ENCODE results near the gene TSPYL2. TPM values are rescaled to one million over a fixed set of nuclear protein-coding genes. Genes with fewer than 3 reads are reported as not detected.

TSPYL2 gene
- total and polyA plus RNA-seq, 2 of the 4 experiments (the other 2 are of a cell fraction) = 19.2 to 49.7 TPM

DNA sequence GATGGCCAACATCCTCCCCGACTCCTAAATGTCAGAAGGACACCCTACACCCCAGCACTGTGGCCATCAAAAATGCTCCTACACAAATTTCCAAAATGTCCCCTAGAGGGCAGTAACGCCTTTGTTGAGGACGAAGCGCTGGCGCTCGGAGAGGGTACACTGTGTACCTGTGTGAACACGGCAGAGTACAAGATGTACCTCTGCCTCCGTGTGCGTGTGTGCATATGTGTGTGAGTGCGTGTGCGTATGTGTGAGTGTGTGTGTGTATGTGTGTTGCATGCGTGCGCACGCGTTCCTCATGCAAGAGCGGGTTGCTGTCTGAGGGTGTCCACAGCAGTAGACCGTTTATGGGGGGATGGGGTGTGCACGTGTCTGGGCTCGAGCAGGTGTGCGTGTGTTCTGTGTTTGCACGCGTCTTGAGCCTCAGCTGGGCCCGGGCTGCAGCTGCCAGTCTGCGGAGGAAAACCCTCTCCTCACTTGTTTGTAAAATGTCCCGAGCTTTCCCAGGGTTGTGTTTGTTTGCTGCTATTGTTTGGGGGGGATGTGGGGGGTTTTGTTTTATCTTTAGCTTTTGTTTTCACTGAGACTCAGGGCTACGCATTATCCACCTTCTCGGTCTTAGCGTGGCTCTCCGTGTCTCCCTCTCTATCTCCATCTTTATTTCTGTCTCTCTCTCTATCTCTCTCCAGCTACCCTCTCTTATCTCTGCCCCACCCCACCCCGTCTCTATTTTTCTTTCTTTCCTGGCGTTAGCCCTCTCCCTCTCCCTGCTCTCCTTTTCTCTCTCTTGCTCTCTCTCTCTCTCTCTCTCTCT is 10.4 kb upstream of the TSPYL2 start:
- Histone ChIP-seq H4K91ac (ENCODE audit: insufficient read depth, low read depth, low read length) (no peak overlapping the region), H3K4me2 (ENCODE audit: low read depth, low read length) (peak overlapping the region; percentile 78), H3K56ac (ENCODE audit: extremely low read depth, insufficient read depth, low read length) (no peak overlapping the region), H3K36me3 (ENCODE audit: control insufficient read depth, insufficient read depth, low read length) (peaks cover 8% of the 10 kb centered on the region), H4K8ac (ENCODE audit: low read depth in 2 of 2, low read length in 2 of 2) (no peak overlapping the region), H2AFZ (replicated peaks; ENCODE audit: low read length, poor library complexity) (peak overlapping the region; percentile 92), H2AK9ac (replicated peaks; ENCODE audit: low read depth, low read length, poor library complexity) (peak overlapping the region; percentile 22), H3K79me1 (ENCODE audit: low read depth in 1 of 2, low read length in 2 of 2) (peaks cover 0 to 26% of the 10 kb centered on the region in 2 experiments; a peak in 2 of 4 replicates), H2AK5ac (ENCODE audit: low read depth, low read length) (peak overlapping the region; percentile 77), H3K9ac (ENCODE audit: low read depth, low read length) (no peak overlapping the region), H4K20me1 (ENCODE audit: insufficient read depth, low read length) (peaks cover 17% of the 10 kb centered on the region), H3K4ac (ENCODE audit: low read depth, low read length) (no peak overlapping the region), H3K4me3 (ENCODE audit: insufficient read depth, low read depth, low read length) (no peak overlapping the region), H3K4me1 (ENCODE audit: control insufficient read depth, insufficient read depth, low read length) (peaks cover 2% of the 10 kb centered on the region; the same call in 1 of the 2 replicates), H2BK120ac (ENCODE audit: low read depth, low read length) (no peak overlapping the region), H4K5ac (ENCODE audit: low read depth, low read length) (no peak overlapping the region), H3K9me3 (ENCODE audit: control insufficient read depth, insufficient read depth, low read length) (no peaks in the 10 kb centered on the region), H3K27ac (ENCODE audit: insufficient read depth, low read length) (no peak overlapping the region), H2BK20ac (ENCODE audit: low read depth, low read length) (no peak overlapping the region), H3K14ac (replicated peaks; ENCODE audit: low read depth, low read length) (no peak overlapping the region), H3K9me1 (ENCODE audit: insufficient read depth, low read length) (no peaks in the 10 kb centered on the region; the same call in 1 of the 2 replicates), H2BK15ac (ENCODE audit: low read depth, low read length) (no peak overlapping the region), H3K27me3 (ENCODE audit: control insufficient read depth, insufficient read depth, low read length) (no peaks in the 10 kb centered on the region; the same call in none of the 2 replicates), H2BK5ac (ENCODE audit: low read depth, low read length, poor library complexity, severe bottlenecking) (no peak overlapping the region), H3K18ac (ENCODE audit: low read depth, low read length) (no peak overlapping the region), H3K23ac (ENCODE audit: low read depth, low read length) (no peak overlapping the region)
- no TSS peak for BruUV-seq (replicated peaks)
- TF ChIP-seq, protein P1, sequence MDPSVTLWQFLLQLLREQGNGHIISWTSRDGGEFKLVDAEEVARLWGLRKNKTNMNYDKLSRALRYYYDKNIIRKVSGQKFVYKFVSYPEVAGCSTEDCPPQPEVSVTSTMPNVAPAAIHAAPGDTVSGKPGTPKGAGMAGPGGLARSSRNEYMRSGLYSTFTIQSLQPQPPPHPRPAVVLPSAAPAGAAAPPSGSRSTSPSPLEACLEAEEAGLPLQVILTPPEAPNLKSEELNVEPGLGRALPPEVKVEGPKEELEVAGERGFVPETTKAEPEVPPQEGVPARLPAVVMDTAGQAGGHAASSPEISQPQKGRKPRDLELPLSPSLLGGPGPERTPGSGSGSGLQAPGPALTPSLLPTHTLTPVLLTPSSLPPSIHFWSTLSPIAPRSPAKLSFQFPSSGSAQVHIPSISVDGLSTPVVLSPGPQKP (IDR thresholded peaks at IDR 0.05; ENCODE audit: borderline replicate concordance, low read depth, low read length) = no peak
- TF ChIP-seq, protein P2, sequence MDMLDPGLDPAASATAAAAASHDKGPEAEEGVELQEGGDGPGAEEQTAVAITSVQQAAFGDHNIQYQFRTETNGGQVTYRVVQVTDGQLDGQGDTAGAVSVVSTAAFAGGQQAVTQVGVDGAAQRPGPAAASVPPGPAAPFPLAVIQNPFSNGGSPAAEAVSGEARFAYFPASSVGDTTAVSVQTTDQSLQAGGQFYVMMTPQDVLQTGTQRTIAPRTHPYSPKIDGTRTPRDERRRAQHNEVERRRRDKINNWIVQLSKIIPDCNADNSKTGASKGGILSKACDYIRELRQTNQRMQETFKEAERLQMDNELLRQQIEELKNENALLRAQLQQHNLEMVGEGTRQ (IDR thresholded peaks at IDR 0.05; ENCODE audit: low read depth, low read length) = no peak
- TF ChIP-seq RAD21 (IDR thresholded peaks at IDR 0.05; ENCODE audit: low read length) (peak; percentile 72), CHD1 (IDR thresholded peaks at IDR 0.05; ENCODE audit: low read depth, low read length) (no peak), BHLHE40 (IDR thresholded peaks at IDR 0.05; ENCODE audit: low read depth, low read length) (no peak), MAFK (IDR thresholded peaks at IDR 0.05; ENCODE audit: low read depth, low read length) (no peak), MAZ (IDR thresholded peaks at IDR 0.05; ENCODE audit: borderline replicate concordance, low read depth, low read length) (no peak), MXI1 (IDR thresholded peaks at IDR 0.05; ENCODE audit: borderline replicate concordance, low read depth, low read length) (no peak), NFE2L2 (IDR thresholded peaks at IDR 0.05; ENCODE audit: low read depth, low read length) (no peak), SMC3 (IDR thresholded peaks at IDR 0.05; ENCODE audit: low read depth, low read length) (peak; percentile 53)
- TF ChIP-seq, protein P3, sequence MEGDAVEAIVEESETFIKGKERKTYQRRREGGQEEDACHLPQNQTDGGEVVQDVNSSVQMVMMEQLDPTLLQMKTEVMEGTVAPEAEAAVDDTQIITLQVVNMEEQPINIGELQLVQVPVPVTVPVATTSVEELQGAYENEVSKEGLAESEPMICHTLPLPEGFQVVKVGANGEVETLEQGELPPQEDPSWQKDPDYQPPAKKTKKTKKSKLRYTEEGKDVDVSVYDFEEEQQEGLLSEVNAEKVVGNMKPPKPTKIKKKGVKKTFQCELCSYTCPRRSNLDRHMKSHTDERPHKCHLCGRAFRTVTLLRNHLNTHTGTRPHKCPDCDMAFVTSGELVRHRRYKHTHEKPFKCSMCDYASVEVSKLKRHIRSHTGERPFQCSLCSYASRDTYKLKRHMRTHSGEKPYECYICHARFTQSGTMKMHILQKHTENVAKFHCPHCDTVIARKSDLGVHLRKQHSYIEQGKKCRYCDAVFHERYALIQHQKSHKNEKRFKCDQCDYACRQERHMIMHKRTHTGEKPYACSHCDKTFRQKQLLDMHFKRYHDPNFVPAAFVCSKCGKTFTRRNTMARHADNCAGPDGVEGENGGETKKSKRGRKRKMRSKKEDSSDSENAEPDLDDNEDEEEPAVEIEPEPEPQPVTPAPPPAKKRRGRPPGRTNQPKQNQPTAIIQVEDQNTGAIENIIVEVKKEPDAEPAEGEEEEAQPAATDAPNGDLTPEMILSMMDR (conservative IDR thresholded peaks at IDR 0.05; ENCODE audit: low read depth, low read length) = peak; percentile 68
- 11% methylated on average over 5 of the region's 31 CpGs; no CpG with 5 or more reads in 1 of the 2 experiments for WGBS, 2 experiments (ENCODE audit: extremely low coverage in 2 of 2, insufficient read length in 1 of 2)
- POLR2A ChIA-PET (ENCODE audit: unreplicated experiment) = no interaction called here
- intact Hi-C loops (cut with micrococcal nuclease) (loop anchor here (1.0 kb wide), 2 partner anchors 17 to 21 kb away; no protein-coding TSS in a partner anchor), dilution Hi-C loops (cut with HindIII; ENCODE audit: low sequenced_read_pairs, unreplicated experiment) (no loop called here), in situ Hi-C loops (cut with MboI; ENCODE audit: low sequenced_read_pairs) (no loop called here)
- CTCF ChIA-PET = interaction anchor here (0.7 kb wide), 1 partner anchor 9 kb away, joined by 4 read pairs; no protein-coding TSS in a partner anchor
- peak; percentile 56 for DNase-seq
- ATAC-seq (ENCODE audit: low read depth) = peak; percentile 92
